ENCODE data around the gene ACTC1. TPM values are rescaled to one million over a fixed set of nuclear protein-coding genes. Genes with fewer than 3 reads are reported as not detected.

ACTC1 gene
- total RNA-seq, 1 experiment from 2014 or later = not detected

GRCh38 chr15:34837246-34838016 is 42.1 kb upstream of the ACTC1 start:
- CTCF ChIA-PET = interaction anchor here (0.7 to 1.2 kb wide), 5 partner anchors 8 to 83 kb away, joined by 3 to 4 read pairs (median 3); no protein-coding TSS in a partner anchor
- Mint-ChIP-seq H3K27me3 (ENCODE audit: insufficient read depth, unreplicated experiment) (no peaks in the 10 kb centered on the region), H3K4me3 (ENCODE audit: unreplicated experiment) (no peak overlapping the region), H3K9me3 (ENCODE audit: unreplicated experiment) (peaks cover 6% of the 10 kb centered on the region), H3K27ac (ENCODE audit: low read depth, unreplicated experiment) (no peak overlapping the region), H3K36me3 (ENCODE audit: insufficient read depth, unreplicated experiment) (peaks cover 6% of the 10 kb centered on the region), H3K4me1 (ENCODE audit: insufficient read depth, unreplicated experiment) (no peaks in the 10 kb centered on the region)
- no peak for TF ChIP-seq CTCF (IDR thresholded peaks at IDR 0.05; ENCODE audit: unreplicated experiment)
- DNase-seq (ENCODE audit: unreplicated experiment) = peak; percentile 84
- intact Hi-C loops (cut with micrococcal nuclease) = loop anchor here (1.0 kb wide), 1 partner anchor 27 kb away; no protein-coding TSS in a partner anchor
- POLR2A ChIA-PET = interaction anchor here (0.6 to 1.4 kb wide), 4 partner anchors 9 to 75 kb away, joined by 3 to 7 read pairs (median 4); no protein-coding TSS in a partner anchor
- BruUV-seq (replicated peaks) = no TSS peak

GRCh38 chr15:34828145-34828911 is 33.0 kb upstream of the ACTC1 start:
- H3K4me1 Mint-ChIP-seq (ENCODE audit: insufficient read depth, unreplicated experiment) = no peaks in the 10 kb centered on the region
- intact Hi-C loops (cut with micrococcal nuclease) = no loop called here
- POLR2A ChIA-PET = no interaction called here

GRCh38 chr15:34821831-34822230 is 26.5 kb upstream of the ACTC1 start:
- DNase-seq (ENCODE audit: unreplicated experiment) = no peak
- Mint-ChIP-seq H3K27me3 (ENCODE audit: insufficient read depth, unreplicated experiment) (no peaks in the 10 kb centered on the region), H3K36me3 (ENCODE audit: insufficient read depth, unreplicated experiment) (no peaks in the 10 kb centered on the region), H3K27ac (ENCODE audit: low read depth, unreplicated experiment) (no peak overlapping the region), H3K4me3 (ENCODE audit: unreplicated experiment) (no peak overlapping the region), H3K4me1 (ENCODE audit: insufficient read depth, unreplicated experiment) (no peaks in the 10 kb centered on the region), H3K9me3 (ENCODE audit: unreplicated experiment) (peaks cover 6% of the 10 kb centered on the region)
- CTCF ChIA-PET = interaction anchor here (0.6 kb wide), 2 partner anchors 96 to 98 kb away, joined by 3 read pairs; no protein-coding TSS in a partner anchor
- intact Hi-C loops (cut with micrococcal nuclease) = no loop called here
- no TSS peak for BruUV-seq (replicated peaks)
- POLR2A ChIA-PET = no interaction called here
- TF ChIP-seq CTCF (IDR thresholded peaks at IDR 0.05; ENCODE audit: unreplicated experiment) = no peak

More at GRCh38 chr15:34828145-34828911, 33.0 kb upstream of the ACTC1 start:
- Mint-ChIP-seq H3K4me3 (ENCODE audit: unreplicated experiment) (no peak overlapping the region), H3K27me3 (ENCODE audit: insufficient read depth, unreplicated experiment) (no peaks in the 10 kb centered on the region), H3K27ac (ENCODE audit: low read depth, unreplicated experiment) (no peak overlapping the region), H3K9me3 (ENCODE audit: unreplicated experiment) (no peaks in the 10 kb centered on the region), H3K36me3 (ENCODE audit: insufficient read depth, unreplicated experiment) (no peaks in the 10 kb centered on the region)
- BruUV-seq (replicated peaks) = no TSS peak
- CTCF ChIA-PET = interaction anchor here (1.2 kb wide), 1 partner anchor 9 kb away, joined by 4 read pairs; no protein-coding TSS in a partner anchor
- no peak for DNase-seq (ENCODE audit: unreplicated experiment)
- no peak for TF ChIP-seq CTCF (IDR thresholded peaks at IDR 0.05; ENCODE audit: unreplicated experiment)

GRCh38 chr15:34820110-34820509 is 24.8 kb upstream of the ACTC1 start:
- TF ChIP-seq CTCF (IDR thresholded peaks at IDR 0.05; ENCODE audit: unreplicated experiment) = no peak
- Mint-ChIP-seq H3K36me3 (ENCODE audit: insufficient read depth, unreplicated experiment) (no peaks in the 10 kb centered on the region), H3K27me3 (ENCODE audit: insufficient read depth, unreplicated experiment) (no peaks in the 10 kb centered on the region), H3K9me3 (ENCODE audit: unreplicated experiment) (peaks cover 6% of the 10 kb centered on the region), H3K27ac (ENCODE audit: low read depth, unreplicated experiment) (no peak overlapping the region), H3K4me1 (ENCODE audit: insufficient read depth, unreplicated experiment) (no peaks in the 10 kb centered on the region), H3K4me3 (ENCODE audit: unreplicated experiment) (no peak overlapping the region)
- no peak for DNase-seq (ENCODE audit: unreplicated experiment)
- ChIA-PET CTCF (interaction anchor here (0.5 to 0.6 kb wide), 2 partner anchors 11 to 15 kb away, joined by 3 read pairs; no protein-coding TSS in a partner anchor), POLR2A (no interaction called here)
- intact Hi-C loops (cut with micrococcal nuclease) = no loop called here
- BruUV-seq (replicated peaks) = no TSS peak

All from MCF 10A (cell line).